PC-3 (cell line): ENCODE measurements around the gene CAT. TPM values are rescaled to one million over a fixed set of nuclear protein-coding genes. Genes with fewer than 3 reads are reported as not detected.

Experiments used
- ATAC-seq: fragments of 200-7000 bp; cut with Tn5 transposase; 2 replicates; pipeline ENCODE4 v1.9.1; 2020; ENCODE audit warnings: mild to moderate bottlenecking, moderate library complexity
- BruUV-seq: library from RNA; stranded (reverse); fragments of 400-500 nt; replicated peaks from 2 replicates; lab custom pipeline; 2021; lab: Mats Ljungman, UMichigan
- CTCF ChIA-PET: fragments of 300-600 bp; sonication (Branson Sonifier 250); formaldehyde crosslinking; loops from one replicate; lab custom pipeline; 2022; ENCODE audit warnings: antibody characterized with exemption; lab: Charles Lee
- POLR2A ChIA-PET: fragments of 300-600 bp; sonication (Branson Sonifier 250); formaldehyde crosslinking; loops from one replicate; lab custom pipeline; 2022; ENCODE audit warnings: antibody characterized with exemption; ENCODE audit not compliant: unreplicated experiment; lab: Charles Lee
- DNase-seq: peaks from one replicate; pipeline ENCODE4 v3.0.0-alpha.2; 2015
- H2AFZ ChIP-seq: fragments of 300-600 bp; sonication (generic); 2 replicates; pipeline ENCODE4 v1.6.0; 2016; ENCODE audit warnings: antibody characterized with exemption, low read length
- H3F3A ChIP-seq: fragments of 300-600 bp; sonication (generic); one replicate; pipeline ENCODE4 v1.6.0; 2017; ENCODE audit warnings: antibody characterized with exemption, low read length, control low read depth, mild to moderate bottlenecking; ENCODE audit not compliant: unreplicated experiment
- H3K27ac ChIP-seq: fragments of 300-600 bp; sonication (generic); 2 replicates; pipeline ENCODE4 v1.5.1; 2016; ENCODE audit warnings: mild to moderate bottlenecking, low read length
- H3K27me3 ChIP-seq: fragments of 300-600 bp; sonication (generic); 2 replicates; pipeline ENCODE4 v1.6.1; 2016; ENCODE audit warnings: low read length, mixed read lengths
- H3K36me3 ChIP-seq: fragments of 300-600 bp; sonication (generic); 2 replicates; pipeline ENCODE4 v1.6.1; 2016; ENCODE audit warnings: low read depth, mixed run types, low read length, mixed read lengths
- H3K4me1 ChIP-seq: fragments of 300-600 bp; sonication (generic); 2 replicates; pipeline ENCODE4 v1.5.1; 2016; ENCODE audit warnings: low read length; ENCODE audit not compliant: insufficient read depth
- H3K4me2 ChIP-seq: fragments of 300-600 bp; sonication (generic); 2 replicates; pipeline ENCODE4 v1.6.0; 2016; ENCODE audit warnings: low read length
- H3K4me3 ChIP-seq: fragments of 300-600 bp; sonication (generic); 2 replicates; pipeline ENCODE4 v1.5.1; 2016; ENCODE audit warnings: mild to moderate bottlenecking, low read length, mixed read lengths
- H3K79me2 ChIP-seq: fragments of 300-600 bp; sonication (generic); 2 replicates; pipeline ENCODE4 v1.6.1; 2017; ENCODE audit warnings: low read length, mixed read lengths
- H3K9ac ChIP-seq: fragments of 300-600 bp; sonication (generic); 2 replicates; pipeline ENCODE4 v1.6.0; 2016; ENCODE audit warnings: mild to moderate bottlenecking, low read length
- H3K9me2 ChIP-seq: fragments of 300-600 bp; sonication (generic); replicated peaks from 2 replicates; pipeline ENCODE4 v1.6.1; 2016; ENCODE audit warnings: mixed run types, low read length, mixed read lengths
- H3K9me3 ChIP-seq: fragments of 300-600 bp; sonication (generic); 2 replicates; pipeline ENCODE4 v1.6.1; 2016; ENCODE audit warnings: low read length, mixed read lengths
- H4K20me1 ChIP-seq: fragments of 300-600 bp; sonication (generic); 2 replicates; pipeline ENCODE4 v1.6.1; 2016; ENCODE audit warnings: low read length, mixed read lengths
- EZH2 ChIP-seq: fragments of 300-600 bp; sonication (generic); IDR thresholded peaks from one replicate; pipeline ENCODE4 v1.6.1; 2017; ENCODE audit warnings: antibody characterized with exemption, mild to moderate bottlenecking, low read length; ENCODE audit not compliant: unreplicated experiment
- EZH2phosphoT487 ChIP-seq: fragments of 300-600 bp; sonication (generic); IDR thresholded peaks from 2 replicates; pipeline ENCODE4 v1.6.1; 2018; ENCODE audit warnings: mild to moderate bottlenecking, antibody characterized with exemption, low read length, borderline replicate concordance
- intact Hi-C: fragments of 100-400 bp; cut with micrococcal nuclease; formaldehyde crosslinking; loops from 2 replicates; pipeline ENCODE4 v1.9.0; 2023
- total RNA-seq: library from RNA; depleted of rRNA; stranded (reverse); fragments of >200 nt; gene quantifications from 2 replicates; pipeline ENCODE4 v1.2.3, GENCODE V29; 2014
- TF ChIP-seq, protein P1 (sequence below): fragments of 300-600 bp; sonication (generic); conservative IDR thresholded peaks from 2 replicates; pipeline ENCODE4 v1.5.1; 2017; ENCODE audit warnings: antibody characterized with exemption, low read depth, mild to moderate bottlenecking, low read length

Gene CAT
- total RNA-seq, 1 experiment from 2014 or later: 50.5 TPM

DNA sequence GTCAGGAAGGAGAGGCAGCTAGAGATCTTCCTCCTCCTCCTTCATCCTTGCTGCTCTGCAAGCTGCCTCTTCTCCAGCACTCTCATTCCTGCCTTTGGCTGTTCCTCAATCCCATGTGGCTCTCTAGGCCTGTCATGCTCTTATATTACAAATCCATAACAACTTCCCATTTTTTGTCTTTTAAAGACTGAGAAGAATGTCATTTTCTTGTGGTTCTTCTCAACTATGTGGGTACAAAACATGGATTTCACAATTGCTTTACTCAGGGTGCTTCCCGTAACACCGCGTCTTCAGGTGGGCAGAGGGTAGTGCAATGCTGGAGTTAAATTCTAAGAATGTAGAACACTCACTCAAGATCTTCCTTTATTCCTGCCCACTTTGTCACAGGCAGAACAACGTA is 6.8 kb upstream of the CAT start:
- Histone ChIP-seq H3K79me2 (no peaks in the 10 kb centered on the region), H3K36me3 (no peaks in the 10 kb centered on the region), H3K27me3 (no peaks in the 10 kb centered on the region), H3K9ac (no peak overlapping the region), H2AFZ (no peak overlapping the region), H3K9me2 (no peaks in the 10 kb centered on the region), H3F3A (no peaks in the 10 kb centered on the region), H3K4me1 (peaks cover 10% of the 10 kb centered on the region), H3K4me3 (no peak overlapping the region), H3K27ac (no peak overlapping the region), H3K9me3 (no peaks in the 10 kb centered on the region), H3K4me2 (no peak overlapping the region), H4K20me1 (no peaks in the 10 kb centered on the region)
- CTCF ChIA-PET: no interaction called here
- intact Hi-C loops: no loop called here
- no peak for DNase-seq
- no TSS peak for BruUV-seq
- TF ChIP-seq EZH2phosphoT487: no peak
- TF ChIP-seq, protein P1, sequence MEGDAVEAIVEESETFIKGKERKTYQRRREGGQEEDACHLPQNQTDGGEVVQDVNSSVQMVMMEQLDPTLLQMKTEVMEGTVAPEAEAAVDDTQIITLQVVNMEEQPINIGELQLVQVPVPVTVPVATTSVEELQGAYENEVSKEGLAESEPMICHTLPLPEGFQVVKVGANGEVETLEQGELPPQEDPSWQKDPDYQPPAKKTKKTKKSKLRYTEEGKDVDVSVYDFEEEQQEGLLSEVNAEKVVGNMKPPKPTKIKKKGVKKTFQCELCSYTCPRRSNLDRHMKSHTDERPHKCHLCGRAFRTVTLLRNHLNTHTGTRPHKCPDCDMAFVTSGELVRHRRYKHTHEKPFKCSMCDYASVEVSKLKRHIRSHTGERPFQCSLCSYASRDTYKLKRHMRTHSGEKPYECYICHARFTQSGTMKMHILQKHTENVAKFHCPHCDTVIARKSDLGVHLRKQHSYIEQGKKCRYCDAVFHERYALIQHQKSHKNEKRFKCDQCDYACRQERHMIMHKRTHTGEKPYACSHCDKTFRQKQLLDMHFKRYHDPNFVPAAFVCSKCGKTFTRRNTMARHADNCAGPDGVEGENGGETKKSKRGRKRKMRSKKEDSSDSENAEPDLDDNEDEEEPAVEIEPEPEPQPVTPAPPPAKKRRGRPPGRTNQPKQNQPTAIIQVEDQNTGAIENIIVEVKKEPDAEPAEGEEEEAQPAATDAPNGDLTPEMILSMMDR: no peak
- no peak for TF ChIP-seq EZH2
- ATAC-seq: no peak
- POLR2A ChIA-PET: no interaction called here

DNA sequence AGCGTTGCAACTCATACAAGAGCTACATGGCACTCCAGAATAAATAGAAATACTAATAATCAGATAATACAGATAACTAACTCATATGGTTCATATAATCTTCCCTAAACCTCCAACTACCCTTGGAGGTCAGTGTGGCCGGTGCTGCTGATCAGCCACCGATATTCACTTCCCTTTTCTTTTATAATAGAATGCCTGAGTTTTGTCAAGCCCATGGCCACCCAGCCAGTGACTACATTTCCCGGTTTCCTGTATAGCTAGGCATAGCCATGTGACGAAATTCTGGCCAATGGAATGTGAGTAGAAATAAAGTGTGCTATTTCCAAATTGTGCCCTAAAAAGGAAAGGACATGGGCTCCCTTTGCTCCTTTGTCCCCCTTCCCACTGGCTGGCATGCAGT is 5.9 kb upstream of the CAT start:
- BruUV-seq: no TSS peak
- no peaks in the 10 kb centered on the region for H3K27me3 ChIP-seq
- no peak overlapping the region for H3K4me2 ChIP-seq
- no peaks in the 10 kb centered on the region for H3K79me2 ChIP-seq
- ChIA-PET CTCF (no interaction called here), POLR2A (no interaction called here)
- H2AFZ ChIP-seq: no peak overlapping the region
- H3K4me3 ChIP-seq: no peak overlapping the region
- intact Hi-C loops: no loop called here
- H4K20me1 ChIP-seq: no peaks in the 10 kb centered on the region
- DNase-seq: no peak
- no peak overlapping the region for H3K9ac ChIP-seq
- TF ChIP-seq, protein P1: no peak
- TF ChIP-seq EZH2phosphoT487 (no peak), EZH2 (no peak)
- ATAC-seq: no peak
- no peaks in the 10 kb centered on the region for H3K9me3 ChIP-seq
- H3K4me1 ChIP-seq: peaks cover 2% of the 10 kb centered on the region; the same call in 1 of the 2 replicates
- no peaks in the 10 kb centered on the region for H3K9me2 ChIP-seq
- no peaks in the 10 kb centered on the region for H3F3A ChIP-seq
- H3K27ac ChIP-seq: no peak overlapping the region
- H3K36me3 ChIP-seq: no peaks in the 10 kb centered on the region

DNA sequence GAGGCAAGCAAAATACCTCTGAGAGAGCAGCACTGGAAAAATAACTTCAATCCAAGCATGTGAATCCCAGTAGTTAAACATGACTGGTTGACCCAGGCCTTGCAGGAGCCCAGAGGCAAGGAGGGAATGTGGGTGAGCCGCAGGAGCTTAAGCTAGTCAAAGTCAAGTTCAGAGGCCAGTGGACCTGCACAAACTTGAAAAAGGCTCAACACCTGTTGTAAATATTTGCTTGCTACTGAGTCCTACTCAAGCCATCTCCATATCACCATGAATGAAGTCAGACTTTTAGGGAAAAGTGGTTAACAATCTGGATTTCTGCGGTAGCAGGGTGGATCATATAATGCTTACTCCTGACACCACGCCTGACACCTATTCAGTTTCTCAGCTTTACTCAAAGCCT is 4.8 kb upstream of the CAT start:
- H3K4me3 ChIP-seq: no peak overlapping the region
- ATAC-seq: no peak
- no peak for DNase-seq

More for the DNA sequence above, 4.8 kb upstream of the CAT start:
- TF ChIP-seq EZH2: no peak
- TF ChIP-seq, protein P1: no peak
- no peak for TF ChIP-seq EZH2phosphoT487
- Histone ChIP-seq H3K4me1 (0 out of 2 replicates have a peak, but pooled peaks cover 5% of the 10 kb centered on the region), H3K9me3 (no peaks in the 10 kb centered on the region), H3K4me2 (no peak overlapping the region), H4K20me1 (no peaks in the 10 kb centered on the region), H2AFZ (no peak overlapping the region), H3K27me3 (no peaks in the 10 kb centered on the region), H3K9ac (no peak overlapping the region), H3K9me2 (no peaks in the 10 kb centered on the region), H3F3A (no peaks in the 10 kb centered on the region), H3K79me2 (peaks cover under 1% of the 10 kb centered on the region; the same call in 1 of the 2 replicates), H3K27ac (no peak overlapping the region), H3K36me3 (no peaks in the 10 kb centered on the region)
- ChIA-PET CTCF (no interaction called here), POLR2A (no interaction called here)
- intact Hi-C loops: no loop called here
- BruUV-seq: no TSS peak
